ENCODE results near the gene SMG5. TPM values are rescaled to one million over a fixed set of nuclear protein-coding genes. Genes with fewer than 3 reads are reported as not detected.

Gene SMG5
- total RNA-seq, 3 donors from 2014 or later: 35.7 to 67.8 (median 54.7) TPM

GRCh38 chr1:156270314-156270713 is 12.3 kb downstream of the SMG5 start:
- no peaks in the 10 kb centered on the region for H3K27me3 ChIP-seq
- no peak overlapping the region for H3K4me3 ChIP-seq
- DNase-seq (ENCODE audit: low spot score in 2 of 2): no peak
- peaks cover 20% of the 10 kb centered on the region for H3K36me3 ChIP-seq
- TF ChIP-seq, protein P1, sequence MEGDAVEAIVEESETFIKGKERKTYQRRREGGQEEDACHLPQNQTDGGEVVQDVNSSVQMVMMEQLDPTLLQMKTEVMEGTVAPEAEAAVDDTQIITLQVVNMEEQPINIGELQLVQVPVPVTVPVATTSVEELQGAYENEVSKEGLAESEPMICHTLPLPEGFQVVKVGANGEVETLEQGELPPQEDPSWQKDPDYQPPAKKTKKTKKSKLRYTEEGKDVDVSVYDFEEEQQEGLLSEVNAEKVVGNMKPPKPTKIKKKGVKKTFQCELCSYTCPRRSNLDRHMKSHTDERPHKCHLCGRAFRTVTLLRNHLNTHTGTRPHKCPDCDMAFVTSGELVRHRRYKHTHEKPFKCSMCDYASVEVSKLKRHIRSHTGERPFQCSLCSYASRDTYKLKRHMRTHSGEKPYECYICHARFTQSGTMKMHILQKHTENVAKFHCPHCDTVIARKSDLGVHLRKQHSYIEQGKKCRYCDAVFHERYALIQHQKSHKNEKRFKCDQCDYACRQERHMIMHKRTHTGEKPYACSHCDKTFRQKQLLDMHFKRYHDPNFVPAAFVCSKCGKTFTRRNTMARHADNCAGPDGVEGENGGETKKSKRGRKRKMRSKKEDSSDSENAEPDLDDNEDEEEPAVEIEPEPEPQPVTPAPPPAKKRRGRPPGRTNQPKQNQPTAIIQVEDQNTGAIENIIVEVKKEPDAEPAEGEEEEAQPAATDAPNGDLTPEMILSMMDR (IDR thresholded peaks at IDR 0.05): no peak
- TF ChIP-seq POLR2A (IDR thresholded peaks at IDR 0.05) (no peak), POLR2AphosphoS5 (IDR thresholded peaks at IDR 0.05) (no peak)
- no peaks in the 10 kb centered on the region for H3K4me1 ChIP-seq
- intact Hi-C loops (cut with DNase I; ENCODE audit: low total_unique reads): no loop called here
- no peak overlapping the region for H3K27ac ChIP-seq
- H3K9me3 ChIP-seq: no peaks in the 10 kb centered on the region

GRCh38 chr1:156268336-156268735 is 14.3 kb downstream of the SMG5 start:
- H3K27me3 ChIP-seq: no peaks in the 10 kb centered on the region
- no peak overlapping the region for H3K27ac ChIP-seq
- no peak overlapping the region for H3K4me3 ChIP-seq
- peaks cover 20% of the 10 kb centered on the region for H3K36me3 ChIP-seq
- intact Hi-C loops (cut with DNase I; ENCODE audit: low total_unique reads): no loop called here
- TF ChIP-seq POLR2A (IDR thresholded peaks at IDR 0.05) (no peak), POLR2AphosphoS5 (IDR thresholded peaks at IDR 0.05) (no peak)
- TF ChIP-seq, protein P1 (IDR thresholded peaks at IDR 0.05): no peak
- DNase-seq (ENCODE audit: low spot score in 2 of 2): no peak
- H3K4me1 ChIP-seq: no peaks in the 10 kb centered on the region
- no peaks in the 10 kb centered on the region for H3K9me3 ChIP-seq

GRCh38 chr1:156266051-156266450 is 16.6 kb downstream of the SMG5 start:
- Histone ChIP-seq H3K27me3 (no peaks in the 10 kb centered on the region), H3K9me3 (no peaks in the 10 kb centered on the region), H3K36me3 (peaks cover 17% of the 10 kb centered on the region), H3K4me1 (no peaks in the 10 kb centered on the region), H3K27ac (no peak overlapping the region), H3K4me3 (no peak overlapping the region)
- TF ChIP-seq POLR2A (IDR thresholded peaks at IDR 0.05) (no peak), POLR2AphosphoS5 (IDR thresholded peaks at IDR 0.05) (no peak)
- TF ChIP-seq, protein P1 (IDR thresholded peaks at IDR 0.05): no peak
- no peak for DNase-seq (ENCODE audit: low spot score in 2 of 2)
- intact Hi-C loops (cut with DNase I; ENCODE audit: low total_unique reads): no loop called here

GRCh38 chr1:156263288-156263655 is 19.4 kb downstream of the SMG5 start:
- H3K27ac ChIP-seq: no peak overlapping the region
- no peak for DNase-seq (ENCODE audit: low spot score in 2 of 2)
- peaks cover 33% of the 10 kb centered on the region for H3K36me3 ChIP-seq
- H3K9me3 ChIP-seq: no peaks in the 10 kb centered on the region
- H3K27me3 ChIP-seq: no peaks in the 10 kb centered on the region
- no peak for TF ChIP-seq POLR2AphosphoS5 (IDR thresholded peaks at IDR 0.05)
- TF ChIP-seq, protein P1 (IDR thresholded peaks at IDR 0.05): no peak
- no peak for TF ChIP-seq POLR2A (IDR thresholded peaks at IDR 0.05)
- intact Hi-C loops (cut with DNase I; ENCODE audit: low total_unique reads): no loop called here
- H3K4me3 ChIP-seq: no peak overlapping the region
- H3K4me1 ChIP-seq: no peaks in the 10 kb centered on the region

DNA sequence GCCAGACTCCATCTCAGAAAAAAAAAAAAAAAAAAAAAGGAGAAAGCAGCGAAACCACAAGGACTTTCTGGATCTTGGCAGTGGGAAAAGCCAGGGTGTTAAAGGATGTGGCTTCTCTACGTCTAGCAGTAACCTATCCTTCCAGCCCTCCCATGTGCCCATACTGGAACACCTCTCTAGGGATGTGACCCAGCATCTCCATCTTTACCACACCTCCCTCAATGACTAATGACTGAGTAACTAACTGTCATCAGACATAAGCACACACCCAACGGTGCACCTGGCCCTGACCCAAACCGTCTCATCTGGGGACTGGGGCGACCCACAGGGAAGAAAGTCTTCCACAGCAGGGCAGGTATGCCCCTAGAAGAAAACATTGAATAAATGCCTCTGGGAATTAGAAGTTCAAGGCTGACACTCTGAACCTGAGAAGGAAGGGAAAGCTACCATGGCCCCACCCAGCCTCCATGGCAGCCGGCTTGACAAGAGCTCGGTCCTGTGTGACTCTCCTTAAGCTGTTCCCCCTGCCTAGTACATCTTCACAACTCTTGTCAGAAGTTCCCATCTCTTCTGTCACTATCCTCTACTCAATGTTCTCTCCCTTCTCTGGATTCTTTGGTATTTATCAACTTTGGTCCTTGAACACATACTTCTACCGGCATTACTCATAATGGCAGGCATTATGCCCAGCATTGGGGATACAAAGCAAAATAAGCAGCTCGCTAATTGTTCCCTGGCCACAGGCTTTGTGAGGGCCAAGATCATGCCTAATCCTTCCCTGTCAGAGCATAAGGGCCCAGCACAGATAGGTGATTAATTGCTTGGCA is 20.0 kb downstream of the SMG5 start:
- H3K27ac ChIP-seq: no peak overlapping the region

More for the DNA sequence above, 20.0 kb downstream of the SMG5 start:
- TF ChIP-seq, protein P1 (IDR thresholded peaks at IDR 0.05): no peak
- TF ChIP-seq POLR2A (IDR thresholded peaks at IDR 0.05) (no peak), POLR2AphosphoS5 (IDR thresholded peaks at IDR 0.05) (no peak)
- intact Hi-C loops (cut with DNase I; ENCODE audit: low total_unique reads): no loop called here
- no peak for DNase-seq (ENCODE audit: low spot score in 2 of 2)
- Histone ChIP-seq H3K36me3 (peaks cover 31% of the 10 kb centered on the region), H3K4me1 (no peaks in the 10 kb centered on the region), H3K4me3 (no peak overlapping the region), H3K9me3 (no peaks in the 10 kb centered on the region), H3K27me3 (no peaks in the 10 kb centered on the region)

Measured in breast epithelium (tissue), 4 donors.